ENCODE data around the gene SOX13.
"Not testable (repeated sequence)": the region's sequence is repeated elsewhere in the genome, so short reads cannot be mapped to it uniquely, and the experiment has no call there.

SOX13 gene

DNA sequence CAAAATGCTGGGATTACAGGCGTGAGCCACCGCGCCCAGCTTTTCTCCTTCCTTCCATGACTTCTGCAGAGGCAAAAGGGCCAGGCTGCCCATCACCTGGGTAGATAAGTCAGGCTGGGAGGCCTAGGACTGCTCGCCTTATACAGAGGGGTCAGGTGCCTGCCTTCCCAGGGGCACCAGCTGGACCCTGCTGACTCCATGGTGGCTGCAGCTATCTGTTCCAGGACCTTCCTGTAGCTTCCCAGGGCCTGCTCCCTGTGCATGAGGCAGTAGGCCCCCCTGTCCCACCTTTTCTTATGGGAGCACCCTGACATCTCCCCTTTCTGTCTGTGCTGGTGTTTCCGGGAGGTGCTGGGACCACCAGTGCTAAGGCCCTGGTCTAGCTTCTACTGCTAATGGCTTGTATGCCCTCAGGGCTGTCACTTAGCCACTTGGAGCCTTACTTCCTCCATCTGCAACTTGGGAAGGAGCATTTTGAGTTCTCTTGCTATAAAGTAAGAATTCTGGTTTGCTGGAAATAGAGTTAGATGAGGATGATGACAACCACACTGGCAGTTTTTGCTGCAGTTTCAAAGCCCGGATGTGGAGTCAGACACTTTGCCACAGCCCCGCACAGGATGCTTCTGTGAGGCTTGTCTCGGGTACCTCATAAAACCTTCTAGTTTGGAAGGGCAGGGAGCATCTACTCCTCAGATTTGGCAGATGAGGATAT is 14.4 kb downstream of the SOX13 start:
- no peak for DNase-seq (ENCODE audit: low spot score)

DNA sequence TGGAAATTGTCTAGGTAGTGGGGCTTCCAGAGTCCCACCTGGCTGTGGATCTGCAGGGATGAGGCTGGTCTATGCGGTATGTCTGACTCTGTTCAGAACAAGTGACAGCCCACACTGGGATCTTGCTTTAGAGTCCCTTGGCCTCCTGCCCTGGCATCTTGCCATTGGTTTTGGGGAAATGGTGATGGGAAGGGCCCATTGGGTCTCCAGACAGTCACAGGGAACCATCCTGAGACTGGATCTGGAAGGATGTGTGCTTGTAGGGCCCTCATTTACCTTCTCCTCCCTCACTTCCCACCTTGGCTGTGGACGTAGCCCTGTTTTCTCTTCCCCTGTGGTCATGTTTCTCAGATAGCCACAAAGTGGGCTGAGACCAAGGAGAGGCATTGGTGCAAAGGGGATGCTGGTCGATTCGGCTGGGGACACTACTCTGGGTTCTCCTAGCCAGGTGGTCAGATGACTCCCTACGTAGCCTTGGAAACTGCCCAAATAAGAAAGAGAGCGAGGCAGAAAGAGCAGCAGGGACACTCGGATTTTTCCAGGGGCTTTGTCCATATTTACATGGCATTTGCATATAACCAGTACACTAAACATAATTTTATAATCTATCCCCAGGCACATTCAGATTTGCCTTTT is 15.1 kb downstream of the SOX13 start:
- no peak for DNase-seq (ENCODE audit: low spot score)

DNA sequence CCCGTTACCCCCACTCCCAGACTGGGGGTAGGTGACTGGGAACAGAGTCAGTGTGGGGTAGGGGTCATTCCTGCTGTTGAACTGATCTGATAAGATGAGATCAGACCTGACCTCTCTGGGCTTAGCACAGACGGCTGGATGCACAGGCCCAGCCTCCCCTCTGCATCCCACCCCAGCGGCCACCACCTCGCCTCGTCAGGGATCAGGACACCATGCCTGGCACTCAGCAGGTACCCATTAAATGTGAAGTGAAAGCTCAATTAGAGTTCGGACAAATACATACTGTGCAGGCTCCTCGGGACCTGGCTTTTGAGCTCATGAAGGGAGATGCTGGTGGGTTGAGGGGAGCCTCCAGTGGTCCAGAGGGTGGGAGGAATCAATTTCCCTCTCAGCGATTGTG is 15.7 kb downstream of the SOX13 start:
- DNase-seq (ENCODE audit: low spot score): no peak

GRCh38 chr1:204089044-204089751 is 16.3 kb downstream of the SOX13 start:
- no peak for DNase-seq (ENCODE audit: low spot score)

- DNase-seq (ENCODE audit: low spot score): not testable (repeated sequence)
Measured at GRCh38 chr1:204090132-204090531, 17.2 kb downstream of the SOX13 start.

GRCh38 chr1:204091066-204091465 is 18.2 kb downstream of the SOX13 start:
- no peak for DNase-seq (ENCODE audit: low spot score)

- DNase-seq (ENCODE audit: low spot score): no peak
Measured at GRCh38 chr1:204091787-204092312, 18.9 kb downstream of the SOX13 start.

DNA sequence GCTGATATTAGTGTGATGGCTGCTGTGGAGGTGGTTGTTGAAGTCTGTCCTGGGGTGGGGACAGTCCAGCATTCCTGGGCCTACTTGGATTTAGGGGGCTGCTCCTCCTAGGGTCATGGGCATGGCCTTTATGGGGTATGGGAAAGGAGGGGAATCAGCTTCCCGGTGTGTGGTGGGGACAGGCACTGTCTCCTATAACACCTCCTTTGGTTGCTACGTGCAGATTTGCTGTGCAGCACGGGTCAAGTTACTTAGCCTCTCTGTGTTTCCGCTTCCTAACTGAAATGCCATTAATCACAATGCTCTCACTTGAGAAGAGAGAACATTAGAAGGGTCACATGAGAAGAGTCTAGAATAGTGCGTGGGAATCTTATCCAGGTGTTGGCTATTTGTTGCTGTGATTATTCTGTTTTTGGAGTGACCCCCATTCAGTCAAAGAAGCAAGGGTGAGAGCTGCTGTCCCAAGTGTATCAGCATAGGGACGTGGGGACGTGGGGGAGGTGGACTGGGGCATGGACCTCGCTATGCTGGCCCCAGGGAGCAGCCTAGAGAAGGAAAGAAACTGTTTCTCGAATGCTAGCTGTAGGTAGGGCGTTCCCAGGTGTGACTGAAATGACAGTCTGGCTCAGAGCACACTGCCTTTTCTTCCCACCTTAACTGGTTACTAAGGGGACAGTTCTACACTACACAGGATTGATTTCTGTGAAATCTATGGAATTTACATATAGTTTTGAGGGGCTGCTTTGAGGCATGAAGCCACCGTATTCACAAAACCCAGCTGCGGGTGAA is 19.9 kb downstream of the SOX13 start:
- no peak for DNase-seq (ENCODE audit: low spot score)

- no peak for DNase-seq (ENCODE audit: low spot score)
Measured at GRCh38 chr1:204093421-204093717, 20.5 kb downstream of the SOX13 start.

DNA sequence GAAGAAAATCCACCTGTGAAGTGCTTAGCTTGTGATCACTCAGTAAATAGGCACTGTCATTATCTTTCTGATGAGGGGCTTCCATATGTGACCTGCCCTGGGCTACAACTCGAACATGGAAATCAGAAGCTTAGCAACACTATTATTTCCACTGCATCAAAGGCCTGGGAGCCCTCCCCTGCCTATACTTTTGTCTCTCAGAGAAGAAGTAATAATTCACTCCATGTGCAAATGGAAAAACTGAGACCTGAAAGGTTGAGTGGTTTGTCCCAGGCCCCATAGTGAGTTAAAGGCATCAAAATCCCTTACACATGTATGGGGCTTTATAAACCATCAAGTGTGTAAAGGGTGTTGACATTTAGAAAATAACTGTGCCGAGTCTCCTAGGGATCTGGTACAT is 20.9 kb downstream of the SOX13 start:
- no peak for DNase-seq (ENCODE audit: low spot score)

DNA sequence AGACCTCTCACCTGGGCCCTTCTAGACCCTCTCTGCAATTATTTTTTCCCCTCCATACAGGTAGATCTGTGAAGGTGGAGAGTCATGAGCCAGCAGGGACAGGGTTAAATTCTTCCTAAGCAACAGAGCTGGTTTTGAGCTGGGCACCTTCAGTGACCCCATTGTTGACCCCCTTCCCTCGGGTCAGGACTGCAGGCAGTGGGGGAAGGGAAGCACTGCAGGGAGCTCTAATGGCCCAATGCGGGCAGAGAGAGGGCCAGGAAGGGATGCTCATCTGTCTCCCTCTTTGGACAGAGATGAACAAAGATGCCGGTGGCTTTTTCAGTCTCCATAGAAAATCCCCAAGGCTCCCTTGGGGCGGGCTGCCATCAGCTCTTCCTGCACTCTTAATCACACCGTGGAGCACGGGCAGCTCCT is 21.4 kb downstream of the SOX13 start:
- DNase-seq (ENCODE audit: low spot score): no peak

GRCh38 chr1:204094856-204095634 is 22.1 kb downstream of the SOX13 start:
- no peak for DNase-seq (ENCODE audit: low spot score)

DNA sequence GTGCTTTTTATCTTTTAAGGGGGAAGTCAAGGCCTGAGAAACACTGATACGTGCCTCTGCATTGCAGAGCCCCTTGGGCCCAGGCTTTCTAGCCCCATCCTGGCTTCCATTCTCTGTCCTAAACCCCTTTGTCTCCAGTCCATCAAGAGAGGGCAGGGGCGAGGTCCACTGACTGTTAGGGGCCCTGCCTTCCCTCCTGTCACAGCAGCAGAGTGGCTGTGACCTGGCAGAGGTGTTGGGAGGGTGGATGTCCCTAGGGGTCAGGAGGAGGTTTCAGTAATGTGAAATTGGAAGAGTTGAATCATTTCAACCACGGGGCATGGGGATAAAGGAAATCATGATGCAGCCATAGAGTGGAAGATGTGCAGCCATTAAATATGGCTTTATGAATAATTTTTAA is 24.0 kb downstream of the SOX13 start:
- DNase-seq (ENCODE audit: low spot score): no peak

DNA sequence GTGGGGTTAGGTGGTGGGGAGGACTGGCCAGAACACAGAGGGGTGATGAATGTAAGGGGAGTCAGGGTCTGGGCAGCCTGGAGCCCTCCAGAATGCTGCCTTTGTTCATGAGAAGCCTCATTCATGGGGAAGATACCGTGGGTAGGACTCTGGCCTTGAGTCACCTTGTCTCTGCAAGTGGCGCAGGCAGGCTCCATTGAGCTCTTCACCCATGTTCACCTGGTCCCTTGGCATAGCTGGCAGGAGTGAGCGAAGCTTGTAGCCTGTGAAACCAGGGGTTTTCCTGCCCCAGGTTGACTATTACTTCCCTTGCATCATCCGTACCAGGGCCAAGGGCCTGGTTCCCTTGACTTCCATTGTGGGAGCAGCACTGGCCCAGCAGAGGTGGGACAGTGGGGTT is 25.8 kb downstream of the SOX13 start:
- no peak for DNase-seq (ENCODE audit: low spot score)

- DNase-seq (ENCODE audit: low spot score): not testable (repeated sequence)
Measured at GRCh38 chr1:204099754-204100153, 26.8 kb downstream of the SOX13 start.

GRCh38 chr1:204102029-204102611 is 29.2 kb downstream of the SOX13 start:
- DNase-seq (ENCODE audit: low spot score): peak; percentile 52

DNA sequence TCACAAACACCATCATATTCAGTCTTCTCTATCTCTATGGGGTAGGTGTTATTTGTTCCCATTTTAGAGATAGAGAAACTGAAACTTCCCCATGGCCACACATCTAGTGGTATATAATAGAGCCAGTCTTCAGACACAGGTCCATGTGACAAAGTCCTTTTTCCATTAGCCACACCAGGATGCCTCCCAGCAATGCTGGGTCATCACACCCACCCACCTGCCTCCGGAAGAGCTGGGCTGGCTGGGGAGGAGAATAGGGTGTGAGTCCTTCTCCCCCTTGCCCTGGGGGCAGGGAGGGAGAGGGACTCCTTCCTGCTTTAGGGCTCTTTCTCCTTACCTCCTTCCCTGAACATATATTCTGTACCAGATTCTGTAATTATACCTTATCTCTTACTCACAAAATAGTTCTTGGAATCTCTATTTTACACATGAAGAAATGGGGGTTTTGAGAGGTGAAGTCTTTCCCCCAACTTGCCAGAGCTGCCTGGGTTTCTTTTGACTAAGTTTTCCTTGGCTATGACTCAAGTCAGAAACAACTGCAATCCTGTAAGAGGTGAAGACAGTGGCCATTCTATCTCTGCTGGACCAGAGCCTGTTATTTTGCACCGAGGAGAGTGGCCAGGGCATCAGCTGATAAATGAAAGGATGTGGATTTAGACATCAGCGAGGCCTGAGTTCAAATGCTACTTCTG is 30.0 kb downstream of the SOX13 start:
- DNase-seq (ENCODE audit: low spot score): peak; percentile 47

- no peak for DNase-seq (ENCODE audit: low spot score)
Measured at GRCh38 chr1:204103431-204103741, 30.5 kb downstream of the SOX13 start.

- DNase-seq (ENCODE audit: low spot score): peak; percentile 70
Measured at GRCh38 chr1:204104331-204105130, 31.6 kb downstream of the SOX13 start.

- DNase-seq (ENCODE audit: low spot score): no peak
Measured at GRCh38 chr1:204105131-204105515, 32.2 kb downstream of the SOX13 start.

Data from HuH-7.5 (cell line).